ENCODE data around the gene RAMP1.

GRCh38 chr2:237889811-237890210 is 30.4 kb downstream of the RAMP1 start:
- TF ChIP-seq REST (IDR thresholded peaks at IDR 0.05; ENCODE audit: insufficient replicate concordance, low read depth) = no peak
- TF ChIP-seq CTCF (IDR thresholded peaks at IDR 0.05; ENCODE audit: insufficient read depth, low read length) = no peak

All from HL-60 (cell line).